H1 (cell line): ENCODE results near the gene POP5. TPM values are rescaled to one million over a fixed set of nuclear protein-coding genes. Genes with fewer than 3 reads are reported as not detected.

Experiments used
- CTCF ChIA-PET: fragments of 300-600 bp; sonication (Branson Sonifier 250); formaldehyde crosslinking; loops from one replicate; lab custom pipeline; 2021; ENCODE audit not compliant: partially characterized antibody; lab: Charles Lee
- POLR2A ChIA-PET: fragments of 300-600 bp; sonication (Branson Sonifier 250); formaldehyde crosslinking; loops from one replicate; lab custom pipeline; 2021; ENCODE audit warnings: inconsistent platforms; ENCODE audit not compliant: partially characterized antibody; lab: Charles Lee
- DNase-seq, 2 experiments: peaks; one replicate each; pipeline versions ENCODE4 v3.0.0 to v3.0.0-alpha.2; 2010 to 2022; ENCODE audit warnings: low spot score in 2 of 2, low read depth in 1 of 2, mixed read lengths in 1 of 2
- FAIRE-seq: peaks from 2 replicates; lab custom pipeline; 2011; peaks lifted over from hg19 to GRCh38; lab: Jason Lieb, UNC
- H2AFZ ChIP-seq: 2 replicates; pipeline ENCODE4 v1.8.1; 2012; ENCODE audit warnings: low read length, inconsistent platforms
- H2AK5ac ChIP-seq: 2 replicates; pipeline ENCODE4 v1.6.1; 2013; ENCODE audit warnings: low read depth, low read length
- H2BK120ac ChIP-seq: replicated peaks from 2 replicates; pipeline ENCODE3; 2013; ENCODE audit warnings: low read depth, low read length, inconsistent platforms
- H2BK12ac ChIP-seq: 2 replicates; pipeline ENCODE4 v1.6.1; 2013; ENCODE audit warnings: low read depth, low read length
- H2BK15ac ChIP-seq: 2 replicates; pipeline ENCODE4 v1.6.1; 2013; ENCODE audit warnings: low read length
- H2BK20ac ChIP-seq: 2 replicates; pipeline ENCODE4 v1.6.1; 2013; ENCODE audit warnings: low read length
- H2BK5ac ChIP-seq: 2 replicates; pipeline ENCODE4 v1.6.1; 2013; ENCODE audit warnings: low read depth, low read length
- H3K14ac ChIP-seq: 2 replicates; pipeline ENCODE4 v1.6.1; 2013; ENCODE audit warnings: inconsistent platforms; ENCODE audit not compliant: insufficient read length
- H3K18ac ChIP-seq: 2 replicates; pipeline ENCODE4 v1.6.1; 2013; ENCODE audit warnings: low read length; ENCODE audit errors: extremely low read depth
- H3K23ac ChIP-seq: 2 replicates; pipeline ENCODE4 v1.6.1; 2013; ENCODE audit warnings: inconsistent platforms; ENCODE audit not compliant: insufficient read length
- H3K23me2 ChIP-seq: 2 replicates; pipeline ENCODE4 v1.6.1; 2013; ENCODE audit warnings: low read depth, low read length
- H3K27ac ChIP-seq: 2 replicates; pipeline ENCODE4 v1.6.1; 2011; ENCODE audit warnings: low read depth, low read length, inconsistent platforms
- H3K27me3 ChIP-seq, 4 experiments: replicated peaks in 1 of 4; 1 replicate in 1 of 4; 2 replicates in 3 of 4; pipeline versions ENCODE4 v1.6.1 to v1.8.1; 2011 to 2013; ENCODE audit warnings: low read length in 3 of 4, mild to moderate bottlenecking in 3 of 4, inconsistent platforms in 2 of 4, mixed read lengths in 2 of 4, moderate library complexity in 1 of 4; ENCODE audit not compliant: control insufficient read depth in 3 of 4, insufficient read depth in 3 of 4; ENCODE audit errors: extremely low read depth in 1 of 4
- H3K36me3 ChIP-seq, 4 experiments: 2 replicates each; pipeline versions ENCODE4 v1.6.1 to v1.8.1; 2011 to 2013; ENCODE audit warnings: mild to moderate bottlenecking in 4 of 4, low read length in 3 of 4, moderate library complexity in 2 of 4, control low read depth in 1 of 4, inconsistent platforms in 1 of 4; ENCODE audit not compliant: insufficient read depth in 4 of 4, control insufficient read depth in 2 of 4
- H3K4ac ChIP-seq: replicated peaks from 2 replicates; pipeline ENCODE3; 2013; ENCODE audit warnings: low read length, low read depth, mixed read lengths, inconsistent platforms; ENCODE audit not compliant: insufficient read length
- H3K4me1 ChIP-seq, 4 experiments: replicated peaks in 1 of 4; 1 replicate in 1 of 4; 2 replicates in 3 of 4; pipeline versions ENCODE4 v1.6.1 to v1.8.1; 2011 to 2013; ENCODE audit warnings: low read length in 3 of 4, inconsistent platforms in 2 of 4, mixed read lengths in 1 of 4; ENCODE audit not compliant: insufficient read depth in 4 of 4, control insufficient read depth in 3 of 4
- H3K4me2 ChIP-seq, 2 experiments: 2 replicates each; pipeline versions ENCODE4 v1.6.1 to v1.8.1; 2011 to 2013; ENCODE audit warnings: low read depth in 2 of 2, low read length in 2 of 2, control low read depth in 1 of 2, inconsistent platforms in 1 of 2, mild to moderate bottlenecking in 1 of 2; ENCODE audit not compliant: insufficient read depth in 1 of 2
- H3K4me3 ChIP-seq, 4 experiments: fragments of 200-600, 300-600 bp in 1 of 4; sonication (generic), shearing (Covaris generic), sonication (Bioruptor Twin) in 1 of 4; 2 replicates each; pipeline versions ENCODE4 v1.5.1 to v1.8.1; 2011 to 2016; ENCODE audit warnings: low read length in 4 of 4, low read depth in 3 of 4, control low read depth in 2 of 4, inconsistent platforms in 2 of 4, mild to moderate bottlenecking in 2 of 4, mixed read lengths in 1 of 4, moderate library complexity in 1 of 4; ENCODE audit not compliant: insufficient read depth in 2 of 4; ENCODE audit errors: extremely low read depth in 1 of 4
- H3K56ac ChIP-seq: replicated peaks from 2 replicates; pipeline ENCODE3; 2013; ENCODE audit warnings: low read depth, mild to moderate bottlenecking, mixed read lengths, low read length, inconsistent platforms; ENCODE audit not compliant: insufficient read length
- H3K79me1 ChIP-seq: 2 replicates; pipeline ENCODE4 v1.6.1; 2013; ENCODE audit warnings: low read depth, low read length, control low read depth
- H3K79me2 ChIP-seq, 2 experiments: 2 replicates each; pipeline versions ENCODE4 v1.6.1 to v1.8.1; 2012 to 2013; ENCODE audit warnings: low read length in 2 of 2, mild to moderate bottlenecking in 2 of 2, inconsistent platforms in 1 of 2; ENCODE audit not compliant: insufficient read depth in 2 of 2, control insufficient read depth in 1 of 2
- H3K9ac ChIP-seq, 4 experiments: replicated peaks in 1 of 4; 1 replicate in 1 of 4; 2 replicates in 3 of 4; pipeline versions ENCODE4 v1.6.1 to v1.8.1; 2011 to 2013; ENCODE audit warnings: low read depth in 3 of 4, low read length in 3 of 4, control low read depth in 2 of 4, mild to moderate bottlenecking in 2 of 4, moderate library complexity in 2 of 4, inconsistent platforms in 1 of 4; ENCODE audit errors: extremely low read depth in 1 of 4
- H3K9me3 ChIP-seq, 2 experiments: 2 replicates each; pipeline versions ENCODE4 v1.6.1 to v1.8.1; 2012 to 2013; ENCODE audit warnings: mild to moderate bottlenecking in 2 of 2, moderate library complexity in 2 of 2, control low read depth in 1 of 2, inconsistent platforms in 1 of 2, low read depth in 1 of 2, low read length in 1 of 2, mixed read lengths in 1 of 2; ENCODE audit not compliant: insufficient read depth in 2 of 2
- H4K20me1 ChIP-seq, 2 experiments: replicated peaks in 1 of 2; 2 replicates each; pipeline versions ENCODE3 to v1.8.1; 2011 to 2013; ENCODE audit warnings: inconsistent platforms in 2 of 2, low read length in 2 of 2, mild to moderate bottlenecking in 1 of 2; ENCODE audit not compliant: insufficient read depth in 2 of 2, control insufficient read depth in 1 of 2
- H4K5ac ChIP-seq: 2 replicates; pipeline ENCODE4 v1.6.1; 2013; ENCODE audit warnings: low read length, low read depth, mixed read lengths, inconsistent platforms; ENCODE audit not compliant: insufficient read length
- H4K8ac ChIP-seq: 2 replicates; pipeline ENCODE4 v1.8.0; 2013; ENCODE audit warnings: mild to moderate bottlenecking, moderate library complexity, low read length, inconsistent platforms; ENCODE audit not compliant: insufficient read depth; ENCODE audit errors: extremely low read depth
- H4K91ac ChIP-seq: replicated peaks from 2 replicates; pipeline ENCODE3; 2013; ENCODE audit warnings: low read length, mixed read lengths, inconsistent platforms; ENCODE audit not compliant: insufficient read length
- BCL11A ChIP-seq, 2 experiments: IDR thresholded peaks; one replicate each; pipeline ENCODE4 v1.6.1; 2011; ENCODE audit warnings: low read depth in 2 of 2, low read length in 2 of 2, mild to moderate bottlenecking in 2 of 2
- CBX8 ChIP-seq: fragments of 300-800, 300-1000 bp; sonication (generic); IDR thresholded peaks from 2 replicates; pipeline ENCODE4 v1.7.1; 2016; ENCODE audit warnings: low read depth, low read length, borderline replicate concordance
- CREB1 ChIP-seq: IDR thresholded peaks from 2 replicates; pipeline ENCODE4 v1.6.1; 2012; ENCODE audit warnings: inconsistent platforms
- EP300 ChIP-seq, 2 experiments: IDR thresholded peaks; 1 replicate in 1 of 2; 2 replicates in 1 of 2; pipeline ENCODE4 v1.6.1; 2011 to 2012; ENCODE audit warnings: low read depth in 2 of 2, low read length in 2 of 2, mild to moderate bottlenecking in 2 of 2, borderline replicate concordance in 1 of 2, inconsistent platforms in 1 of 2, moderate library complexity in 1 of 2
- EZH2 ChIP-seq: fragments of 200-600 bp; sonication (generic); IDR thresholded peaks from 2 replicates; pipeline ENCODE4 v1.7.1; 2012; ENCODE audit warnings: low read depth, mild to moderate bottlenecking, moderate library complexity, low read length, inconsistent platforms; ENCODE audit not compliant: severe bottlenecking
- MAX ChIP-seq: IDR thresholded peaks from 2 replicates; pipeline ENCODE4 v1.6.1; 2012; ENCODE audit warnings: inconsistent platforms
- RAD21 ChIP-seq, 2 experiments: IDR thresholded peaks in 1 of 2; conservative IDR thresholded peaks in 1 of 2; 2 replicates each; pipeline ENCODE4 v1.6.1; 2011; ENCODE audit warnings: low read depth in 2 of 2, low read length in 2 of 2, improper control_type of control experiment in 1 of 2, inconsistent platforms in 1 of 2, mild to moderate bottlenecking in 1 of 2, moderate library complexity in 1 of 2
- SIN3A ChIP-seq, 2 experiments: IDR thresholded peaks in 1 of 2; conservative IDR thresholded peaks in 1 of 2; 2 replicates each; pipeline ENCODE4 v1.6.1; 2011 to 2012; ENCODE audit warnings: low read length in 2 of 2, improper control_type of control experiment in 1 of 2, low read depth in 1 of 2, mild to moderate bottlenecking in 1 of 2
- SIX5 ChIP-seq: IDR thresholded peaks from 2 replicates; pipeline ENCODE4 v1.6.1; 2011; ENCODE audit warnings: mild to moderate bottlenecking, low read depth, low read length
- TAF1 ChIP-seq: IDR thresholded peaks from 2 replicates; pipeline ENCODE4 v1.6.1; 2011; ENCODE audit warnings: mild to moderate bottlenecking, low read depth, low read length
- YY1 ChIP-seq: IDR thresholded peaks from 2 replicates; pipeline ENCODE4 v1.6.1; 2011; ENCODE audit warnings: low read depth, mild to moderate bottlenecking, low read length
- WGBS, 2 experiments: shearing (Covaris generic) in 1 of 2; methylation state at CpG; one replicate each; pipeline versions ENCODE4 v1.1.6 to v1.1.7; 2013 to 2015; ENCODE audit warnings: low lambda C conversion rate in 2 of 2, mixed read lengths in 2 of 2, inconsistent platforms in 1 of 2, low coverage in 1 of 2, missing lambda C conversion rate in 1 of 2; ENCODE audit not compliant: insufficient replicate concordance in 2 of 2, insufficient coverage in 1 of 2, insufficient read length in 1 of 2; ENCODE audit errors: extremely low coverage in 1 of 2, missing lambda C conversion rate in 1 of 2; 5-methylcytosine and 5-hydroxymethylcytosine counted together
- polyA plus RNA-seq, 7 experiments: library from polyadenylated mRNA; depleted of rRNA in 3 of 7; stranded (reverse) in 5 of 7; unstranded in 2 of 7; fragments of >200 nt in 5 of 7; fragments of 200-250 nt in 2 of 7; gene quantifications; 1 replicate in 5 of 7; 2 replicates in 1 of 7; 4 replicates in 1 of 7; pipeline versions ENCODE4 v1.2.1 to v1.2.3, GENCODE V29; 2011 to 2013; ENCODE audit warnings: missing spikeins in 2 of 7, mixed read lengths in 2 of 7
- total RNA-seq: library from RNA; stranded (reverse); fragmentation: NEBNext Ultra II Directional; extraction: Animal tissue kit (Norgen Biotek cat#: 25700); gene quantifications from 2 replicates; pipeline ENCODE4 v1.2.1, GENCODE V29; 2021

Gene POP5
- total and polyA plus RNA-seq, 2 of the 8 experiments (the other 6 are each of a cell fraction or from before 2014, with no cell fraction given), result 59.7 to 124 TPM

GRCh38 chr12:120598674-120599463 lies 17.7 kb upstream of the POP5 start:
- Histone ChIP-seq H3K23me2 (peaks cover 3% of the 10 kb centered on the region; the same call in 1 of the 2 replicates), H3K9me3 (no peaks in the 10 kb centered on the region), H3K56ac (no peak overlapping the region), H3K4me1 (peaks cover 0 to 5% (median 2%) of the 10 kb centered on the region in 4 experiments; a peak in 6 of 7 replicates), H4K5ac (no peak overlapping the region), H4K8ac (no peak overlapping the region), H3K79me1 (no peaks in the 10 kb centered on the region), H3K79me2 (no peaks in the 10 kb centered on the region), H3K18ac (no peak overlapping the region), H3K23ac (no peak overlapping the region), H4K91ac (no peak overlapping the region), H2BK20ac (no peak overlapping the region), H2AFZ (peak overlapping the region; percentile 18; the same call in 1 of the 2 replicates), H4K20me1 (no peaks in the 10 kb centered on the region), H2AK5ac (no peak overlapping the region), H2BK15ac (no peak overlapping the region), H3K27ac (no peak overlapping the region), H3K14ac (no peak overlapping the region), H2BK120ac (no peak overlapping the region), H3K9ac (no peak overlapping the region), H3K4me3 (no peak overlapping the region), H3K4me2 (no peak overlapping the region), H3K36me3 (no peaks in the 10 kb centered on the region), H3K4ac (no peak overlapping the region), H2BK12ac (no peak overlapping the region), H2BK5ac (no peak overlapping the region), H3K27me3 (no peaks in the 10 kb centered on the region)
- WGBS, 2 experiments, result 80% methylated on average over 13 of the region's 13 CpGs; no CpG with 5 or more reads in 1 of the 2 experiments
- DNase-seq, result no peak
- no peak for FAIRE-seq
- ChIA-PET CTCF (interaction anchor here (0.6 to 2.8 kb wide), 6 partner anchors 9 to 143 kb away, joined by 4 to 20 read pairs (median 6); partner anchors contain the start of gene POP5), POLR2A (no interaction called here)
- TF ChIP-seq SIX5 (no peak), MAX (no peak), EP300 (IDR thresholded peaks at IDR 0.05; ENCODE audit: borderline replicate concordance in 1 of 2, low read depth in 2 of 2, low read length in 2 of 2) (no peak), RAD21 (IDR thresholded peaks at IDR 0.05 in 1 of 2, conservative IDR thresholded peaks at IDR 0.05 in 1 of 2; ENCODE audit: low read depth in 2 of 2, low read length in 2 of 2) (no peak), SIN3A (conservative IDR thresholded peaks at IDR 0.05 in 1 of 2, IDR thresholded peaks at IDR 0.05 in 1 of 2; ENCODE audit: low read depth in 1 of 2, low read length in 2 of 2) (no peak), YY1 (no peak), EZH2 (no peak), CBX8 (no peak), CREB1 (no peak), TAF1 (no peak), BCL11A (IDR thresholded peaks at IDR 0.05; ENCODE audit: low read depth in 2 of 2, low read length in 2 of 2) (no peak)
